Right cardiac atrium (tissue), 5 donors: ENCODE data around the gene CCDC69. TPM values are rescaled to one million over a fixed set of nuclear protein-coding genes. Genes with fewer than 3 reads are reported as not detected.

Experiments
- ATAC-seq, 2 donors: fragments of 200-7000 bp; cut with Tn5 transposase; one replicate each; pipeline versions ENCODE4 v1.8.0 to v1.9.1; 2020; ENCODE audit warnings: moderate library complexity in 2 of 2, mild to moderate bottlenecking in 1 of 2
- DNase-seq, 3 donors: peaks; one replicate each; pipeline ENCODE4 v3.0.0-alpha.2; 2020
- H3K27ac ChIP-seq: one replicate; pipeline ENCODE4 v1.5.1; 2013; ENCODE audit warnings: mild to moderate bottlenecking, low read length, control low read depth, moderate library complexity
- H3K27me3 ChIP-seq: one replicate; pipeline ENCODE4 v1.6.1; 2013; ENCODE audit not compliant: control insufficient read depth, insufficient read depth
- H3K4me1 ChIP-seq: one replicate; pipeline ENCODE4 v1.6.1; 2013; ENCODE audit warnings: low read length; ENCODE audit not compliant: control insufficient read depth, insufficient read depth
- H3K4me3 ChIP-seq: one replicate; pipeline ENCODE4 v1.5.1; 2013; ENCODE audit warnings: low read length, control low read depth
- H3K9me3 ChIP-seq: one replicate; pipeline ENCODE4 v1.6.1; 2013; ENCODE audit warnings: low read length; ENCODE audit not compliant: control insufficient read depth
- WGBS: extraction: QIAGEN DNeasy Blood & Tissue Kit; methylation state at CpG from one replicate; pipeline ENCODE4 v1.1.7; 2013; 5-methylcytosine and 5-hydroxymethylcytosine counted together
- intact Hi-C, 4 donors: fragments of 100-400 bp; cut with DNase I; formaldehyde crosslinking; loops; one replicate each; pipeline versions ENCODE4 v1.11.0 to v1.14.0; 2022 to 2023
- long read RNA-seq, 4 donors: library from polyadenylated mRNA; unstranded; transcript quantifications; one replicate each; pipeline ENCODE4 v2.0.0, GENCODE V29; 2020 to 2021
- polyA plus RNA-seq: library from polyadenylated mRNA; stranded (reverse); fragments of 200-250 nt; gene quantifications from one replicate; pipeline ENCODE4 v1.2.3, GENCODE V29; 2013
- total RNA-seq, 4 donors: library from RNA; stranded (reverse); fragmentation: NEBNext Ultra II Directional; extraction: Animal tissue kit (Norgen Biotek cat#: 25700); gene quantifications; one replicate each; pipeline ENCODE4 v1.2.1, GENCODE V29; 2021
- donor health status: healthy with polysubstance abuse.
- donor health status: DM: no; HTN: yes; CAD: no.
- donor health status: DM: no; HTN: no; CAD: no.
- donor health status: DM: no; HTN: yes; CAD: no; lungs with severe emphysema.
- donor health status: DM: yes; HTN: yes; CAD: no.

Gene CCDC69
- total RNA-seq, result 100 to 1,000 TPM; 167 to 194 (median 190) TPM
- 244 TPM for polyA plus RNA-seq
- long read RNA-seq, donor 1, transcript CCDC69-203 (2 exons, 3,252 nt), result minor isoform, 7 of 421 reads
- long read RNA-seq, donor 1, transcript CCDC69-201 (9 exons, 3,451 nt), result major isoform, 274 of 421 reads
- long read RNA-seq, donor 1, partial matches to known transcripts, result 19 of 421 reads
- long read RNA-seq, donor 1, other reads (novel, unspliced or antisense), result 120 of 421 reads
- long read RNA-seq, donor 2, transcript CCDC69-201 (9 exons, 3,451 nt), result major isoform, 240 of 298 reads
- long read RNA-seq, donor 2, transcript CCDC69-203 (2 exons, 3,252 nt), result minor isoform, 5 of 298 reads
- long read RNA-seq, donor 2, partial matches to known transcripts, result 39 of 298 reads
- long read RNA-seq, donor 2, other reads (novel, unspliced or antisense), result 14 of 298 reads
- long read RNA-seq, donor 3, transcript CCDC69-203 (2 exons, 3,252 nt), result minor isoform, 7 of 576 reads
- long read RNA-seq, donor 3, transcript CCDC69-201 (9 exons, 3,451 nt), result major isoform, 384 of 576 reads
- long read RNA-seq, donor 3, partial matches to known transcripts, result 25 of 576 reads
- long read RNA-seq, donor 3, other reads (novel, unspliced or antisense), result 157 of 576 reads
- long read RNA-seq, donor 4, transcript CCDC69-201 (9 exons, 3,451 nt), result major isoform, 215 of 269 reads
- long read RNA-seq, donor 4, partial matches to known transcripts, result 10 of 269 reads
- long read RNA-seq, donor 4, other reads (novel, unspliced or antisense), result 40 of 269 reads

GRCh38 chr5:151223447-151224264, at the start of gene CCDC69:
TSS of gene CCDC69 (minus strand) at chr5:151224092. CDS start at chr5:151223970, 122 bp downstream.
- peak; percentile 92 to 93 for ATAC-seq
- peak; percentile 84 to 94 (median 92) for DNase-seq
- Histone ChIP-seq H3K27me3 (no peaks in the 10 kb centered on the region), H3K9me3 (no peaks in the 10 kb centered on the region), H3K4me3 (peak within 1 kb of the TSS; percentile 88), H3K27ac (peak within 1 kb of the TSS; percentile 95), H3K4me1 (peaks cover 21% of the 10 kb centered on the region)
- intact Hi-C loops, result no loop called here
- WGBS, result under 1% methylated on average over 58 of the region's 58 CpGs

GRCh38 chr5:151271336-151271735, 47.4 kb upstream of the CCDC69 start:
- intact Hi-C loops, result no loop called here
- ATAC-seq, result no peak

GRCh38 chr5:151270599-151270998, 46.7 kb upstream of the CCDC69 start:
- no peak overlapping the region for H3K4me3 ChIP-seq
- intact Hi-C loops, result no loop called here
- no peaks in the 10 kb centered on the region for H3K9me3 ChIP-seq
- H3K27me3 ChIP-seq, result no peaks in the 10 kb centered on the region
- H3K27ac ChIP-seq, result no peak overlapping the region
- ATAC-seq, result no peak
- no peak for DNase-seq
- H3K4me1 ChIP-seq, result no peaks in the 10 kb centered on the region
- 79% methylated on average over 1 of the region's 1 CpG for WGBS

More at GRCh38 chr5:151271336-151271735, 47.4 kb upstream of the CCDC69 start:
- Histone ChIP-seq H3K4me1 (no peaks in the 10 kb centered on the region), H3K4me3 (no peak overlapping the region), H3K27ac (no peak overlapping the region), H3K27me3 (no peaks in the 10 kb centered on the region), H3K9me3 (no peaks in the 10 kb centered on the region)
- DNase-seq, result no peak

GRCh38 chr5:151267491-151268260, 43.8 kb upstream of the CCDC69 start:
- 91% methylated on average over 11 of the region's 11 CpGs for WGBS
- H3K9me3 ChIP-seq, result no peaks in the 10 kb centered on the region
- ATAC-seq (no peak), DNase-seq (no peak)
- peaks cover 3% of the 10 kb centered on the region for H3K4me1 ChIP-seq
- no peak overlapping the region for H3K27ac ChIP-seq
- intact Hi-C loops, result no loop called here
- H3K4me3 ChIP-seq, result no peak overlapping the region
- H3K27me3 ChIP-seq, result no peaks in the 10 kb centered on the region

- Histone ChIP-seq H3K27ac (no peak overlapping the region), H3K27me3 (no peaks in the 10 kb centered on the region), H3K4me1 (peaks cover 3% of the 10 kb centered on the region), H3K4me3 (no peak overlapping the region), H3K9me3 (no peaks in the 10 kb centered on the region)
- WGBS, result 74% methylated on average over 1 of the region's 1 CpG
- intact Hi-C loops, result no loop called here
- ATAC-seq (peak in 1 of 2 donors; percentile 64), DNase-seq (no peak)
Measured at GRCh38 chr5:151264113-151264512, 40.2 kb upstream of the CCDC69 start.

- WGBS, result 95% methylated on average over 3 of the region's 3 CpGs
- Histone ChIP-seq H3K27ac (no peak overlapping the region), H3K27me3 (no peaks in the 10 kb centered on the region), H3K4me1 (peaks cover 3% of the 10 kb centered on the region), H3K4me3 (no peak overlapping the region), H3K9me3 (no peaks in the 10 kb centered on the region)
- intact Hi-C loops, result no loop called here
- DNase-seq, result no peak
- no peak for ATAC-seq
Measured at GRCh38 chr5:151262532-151262931, 38.6 kb upstream of the CCDC69 start.

- ATAC-seq (no peak), DNase-seq (no peak)
- intact Hi-C loops, result no loop called here
- H3K27me3 ChIP-seq, result no peaks in the 10 kb centered on the region
- 93% methylated on average over 4 of the region's 4 CpGs for WGBS
- H3K4me3 ChIP-seq, result no peak overlapping the region
- H3K4me1 ChIP-seq, result peaks cover 3% of the 10 kb centered on the region
- H3K27ac ChIP-seq, result no peak overlapping the region
- H3K9me3 ChIP-seq, result no peaks in the 10 kb centered on the region
Measured at GRCh38 chr5:151259931-151260330, 36.0 kb upstream of the CCDC69 start.

GRCh38 chr5:151258816-151259215, 34.9 kb upstream of the CCDC69 start:
- Histone ChIP-seq H3K9me3 (no peaks in the 10 kb centered on the region), H3K4me1 (peaks cover 2% of the 10 kb centered on the region), H3K27me3 (no peaks in the 10 kb centered on the region), H3K4me3 (no peak overlapping the region), H3K27ac (no peak overlapping the region)
- DNase-seq, result no peak
- intact Hi-C loops, result no loop called here
- ATAC-seq, result no peak
- 100% methylated on average over 1 of the region's 1 CpG for WGBS

GRCh38 chr5:151258201-151258611, 34.3 kb upstream of the CCDC69 start:
- Histone ChIP-seq H3K4me3 (no peak overlapping the region), H3K4me1 (peaks cover 5% of the 10 kb centered on the region), H3K27me3 (no peaks in the 10 kb centered on the region), H3K9me3 (no peaks in the 10 kb centered on the region), H3K27ac (no peak overlapping the region)
- no peak for DNase-seq
- intact Hi-C loops, result no loop called here
- ATAC-seq, result peak; percentile 43 to 48
- 88% methylated on average over 7 of the region's 7 CpGs for WGBS

- 86% methylated on average over 5 of the region's 5 CpGs for WGBS
- DNase-seq (peak in 1 of 3 donors; percentile 70), ATAC-seq (no peak)
- no peak overlapping the region for H3K4me3 ChIP-seq
- intact Hi-C loops, result no loop called here
- H3K27me3 ChIP-seq, result no peaks in the 10 kb centered on the region
- peaks cover 5% of the 10 kb centered on the region for H3K4me1 ChIP-seq
- H3K27ac ChIP-seq, result no peak overlapping the region
- H3K9me3 ChIP-seq, result no peaks in the 10 kb centered on the region
Measured at GRCh38 chr5:151257731-151258181, 33.9 kb upstream of the CCDC69 start.
